Measurements from ENCODE around the gene UBAP1. TPM values are rescaled to one million over a fixed set of nuclear protein-coding genes. Genes with fewer than 3 reads are reported as not detected.
A peak's percentile ranks its signal among the peaks of the same experiment; 100 is the strongest.
"Not testable (repeated sequence)": the region's sequence is repeated elsewhere in the genome, so short reads cannot be mapped to it uniquely, and the experiment has no call there.

The UBAP1 gene
- total RNA-seq, result 10 to 100 TPM; 35.8 to 63.4 (median 55.1) TPM

DNA sequence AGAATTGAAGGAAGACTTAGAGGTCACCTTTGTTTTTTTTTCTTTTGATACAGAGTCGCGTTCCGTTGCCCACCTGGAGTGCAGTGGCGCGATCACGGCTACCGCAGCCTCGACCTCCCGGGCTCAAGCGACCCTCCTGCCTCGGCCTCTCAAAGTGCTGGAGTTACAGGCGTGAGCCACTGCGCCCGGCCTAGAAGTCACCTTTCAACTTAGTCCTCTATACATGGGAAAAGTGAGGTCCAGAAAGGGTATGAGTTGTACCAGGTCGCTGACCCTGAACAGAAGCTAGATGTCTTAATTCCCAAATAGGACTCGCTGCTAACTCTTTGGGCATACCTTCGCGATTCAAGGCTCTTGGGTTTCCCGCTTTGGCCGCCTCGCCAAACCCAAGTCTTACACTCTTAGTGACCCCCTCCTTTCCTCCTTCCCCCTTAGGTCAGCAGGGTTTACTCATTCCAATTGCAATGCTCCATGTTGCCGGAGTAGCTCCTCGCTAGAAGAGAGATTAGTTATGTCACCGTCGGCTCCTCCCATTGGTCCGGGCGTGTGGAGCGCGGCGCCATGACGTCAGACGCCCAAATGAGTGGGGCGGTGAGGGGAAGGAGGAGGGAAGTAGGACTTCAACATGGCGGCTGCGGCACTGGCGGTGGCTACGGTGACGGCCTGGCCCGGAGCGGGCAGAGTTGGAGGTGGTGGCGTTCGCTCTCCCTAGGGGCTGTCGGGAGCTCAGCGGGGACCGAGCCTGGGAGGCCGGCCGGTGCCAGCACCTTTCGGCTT, at the start of gene UBAP1:
Gene UBAP1 (plus strand): TSS at position 608 of the 777 bp plus-strand sequence. CDS start 41,872 bp downstream, outside the sequence.
- 0% methylated on average over 21 to 25 of the region's 48 CpGs for whole genome bisulfite sequencing, 2 donors
- intact Hi-C loops (cut with DNase I), result no loop called here
- Histone ChIP-seq H3K4me1 (peaks cover 5 to 43% (median 7%) of the 10 kb centered on the region in 3 donors), H3K27me3 (no peaks in the 10 kb centered on the region), H3K36me3 (peaks cover 0 to 5% (median 0%) of the 10 kb centered on the region in 3 donors), H3K4me3 (peak within 1 kb of the TSS; percentile 73 to 96 (median 94)), H3K27ac (peak within 1 kb of the TSS; percentile 98 to 99 (median 99)), H3K9me3 (no peaks in the 10 kb centered on the region)
- TF ChIP-seq CTCF (IDR thresholded peaks at IDR 0.05), result peak in 3 of 6 experiments; percentile 18 to 20 (median 18)
- peak in 3 of 4 donors; percentile 81 to 98 (median 95) for TF ChIP-seq POLR2A (IDR thresholded peaks at IDR 0.05)
- DNase-seq, result peak; percentile 85

DNA sequence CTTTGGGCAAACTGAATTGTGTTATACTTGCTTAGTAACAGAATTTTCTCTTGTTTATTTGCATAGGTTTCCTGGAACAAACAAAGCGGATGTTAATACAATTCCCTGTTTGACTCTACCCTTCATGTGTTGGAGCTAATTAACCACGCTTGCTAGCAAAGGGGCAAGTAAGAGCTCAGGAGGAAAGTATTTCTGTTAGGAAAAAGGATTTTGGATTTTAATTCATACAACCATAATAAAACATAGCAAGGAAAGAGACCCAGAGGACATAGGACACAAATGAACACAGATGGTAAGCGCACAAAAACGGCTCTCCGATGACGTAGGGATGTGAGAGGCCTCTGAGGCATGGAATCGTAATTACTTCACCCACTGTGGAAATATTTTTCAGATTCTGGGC, 47.3 kb upstream of the UBAP1 start:
- TF ChIP-seq POLR2A (IDR thresholded peaks at IDR 0.05) (no peak), CTCF (IDR thresholded peaks at IDR 0.05) (no peak)
- Histone ChIP-seq H3K4me1 (peaks cover 0 to 8% (median 4%) of the 10 kb centered on the region in 3 donors), H3K27ac (no peak overlapping the region), H3K36me3 (no peaks in the 10 kb centered on the region), H3K27me3 (no peaks in the 10 kb centered on the region), H3K9me3 (no peaks in the 10 kb centered on the region), H3K4me3 (no peak overlapping the region)
- no peak for DNase-seq
- WGBS, 2 donors, result 85 to 93% methylated on average over 7 of the region's 7 CpGs
- intact Hi-C loops (cut with DNase I), result no loop called here

- TF ChIP-seq POLR2A (IDR thresholded peaks at IDR 0.05) (no peak), CTCF (IDR thresholded peaks at IDR 0.05) (no peak)
- 74 to 90% methylated on average over 4 to 8 of the region's 16 CpGs for WGBS, 2 donors
- Histone ChIP-seq H3K27ac (no peak overlapping the region), H3K4me1 (no peaks in the 10 kb centered on the region), H3K27me3 (no peaks in the 10 kb centered on the region), H3K4me3 (no peak overlapping the region), H3K9me3 (no peaks in the 10 kb centered on the region), H3K36me3 (no peaks in the 10 kb centered on the region)
- DNase-seq, result no peak
- intact Hi-C loops (cut with DNase I), result no loop called here
Measured at GRCh38 chr9:34133436-34133949, 45.4 kb upstream of the UBAP1 start.

- H3K4me3 ChIP-seq, result no peak overlapping the region
- peaks cover 0 to 2% (median 0%) of the 10 kb centered on the region in 3 donors for H3K4me1 ChIP-seq
- TF ChIP-seq POLR2A (IDR thresholded peaks at IDR 0.05) (no peak), CTCF (IDR thresholded peaks at IDR 0.05) (no peak)
- DNase-seq, result no peak
- no peaks in the 10 kb centered on the region for H3K36me3 ChIP-seq
- intact Hi-C loops (cut with DNase I), result no loop called here
- H3K27me3 ChIP-seq, result no peaks in the 10 kb centered on the region
- H3K27ac ChIP-seq, result no peak overlapping the region
- H3K9me3 ChIP-seq, result no peaks in the 10 kb centered on the region
- WGBS, 2 donors, result 90 to 98% methylated on average over 24 to 26 of the region's 30 CpGs
Measured at GRCh38 chr9:34134521-34134920, 44.3 kb upstream of the UBAP1 start.

DNA sequence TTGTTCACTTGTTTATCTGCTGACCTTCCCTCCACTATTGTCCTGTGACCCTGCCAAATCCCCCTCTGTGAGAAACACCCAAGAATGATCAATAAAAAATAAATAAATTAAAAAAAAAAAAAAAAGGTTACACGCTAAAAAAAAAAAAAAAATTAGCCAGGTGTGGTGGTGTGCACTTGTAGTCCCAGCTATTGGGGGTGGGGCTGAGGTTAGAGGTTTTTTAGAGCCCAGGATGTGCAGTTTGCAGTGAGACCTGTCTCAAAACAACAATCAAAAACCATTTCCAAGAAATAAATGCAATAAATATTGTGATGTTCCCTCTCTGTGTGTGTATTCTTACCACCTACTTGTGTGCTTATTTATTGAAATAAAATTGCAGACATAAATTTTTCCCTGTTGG, 40.2 kb upstream of the UBAP1 start:
- H3K27ac ChIP-seq; DNase-seq; H3K27me3 ChIP-seq; H3K9me3 ChIP-seq; intact Hi-C loops (cut with DNase I); H3K4me3 ChIP-seq; H3K36me3 ChIP-seq; H3K4me1 ChIP-seq: not testable (repeated sequence)
- WGBS, 2 donors, result 71 to 75% methylated on average over 1 of the region's 1 CpG
